Measurements from ENCODE around the gene CTNNBL1. TPM values are rescaled to one million over a fixed set of nuclear protein-coding genes. Genes with fewer than 3 reads are reported as not detected.

CTNNBL1 gene
- total RNA-seq, 1 experiment from 2014 or later: 203 TPM

DNA sequence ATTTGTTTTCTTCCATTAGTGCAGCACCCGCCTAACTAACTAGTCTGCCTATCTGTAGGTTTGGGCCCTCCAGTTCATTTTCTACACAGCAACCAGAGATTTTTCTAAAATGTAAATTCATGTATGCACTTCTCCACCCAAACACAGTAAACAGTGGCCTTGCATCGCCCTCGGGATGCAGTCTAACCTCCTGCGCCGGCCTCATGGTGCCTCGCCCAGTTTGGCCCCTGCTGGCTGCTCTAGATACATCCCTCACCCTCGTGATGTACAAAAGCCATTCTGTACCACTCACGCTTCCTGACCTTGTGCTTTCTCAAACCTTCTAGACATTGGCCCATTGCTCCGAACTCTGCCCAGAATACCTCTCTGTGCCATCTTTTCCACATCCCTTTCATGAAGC is 155.3 kb downstream of the CTNNBL1 start:
- peaks cover 16% of the 10 kb centered on the region for H3K4me1 Mint-ChIP-seq (ENCODE audit: low read depth, unreplicated experiment)
- peaks cover 21% of the 10 kb centered on the region for H3K36me3 Mint-ChIP-seq (ENCODE audit: insufficient read depth, unreplicated experiment)
- DNase-seq: no peak
- no TSS peak for BruUV-seq (replicated peaks)
- ChIA-PET POLR2A (no interaction called here), CTCF (no interaction called here)
- Histone ChIP-seq H3K4me1 (peaks cover 16% of the 10 kb centered on the region), H3K4me3 (ENCODE audit: low read depth, low read length) (no peak overlapping the region), H3K27me3 (replicated peaks; ENCODE audit: control insufficient read depth, insufficient read depth, low read length) (no peaks in the 10 kb centered on the region), H3K9me3 (no peaks in the 10 kb centered on the region), H3K36me3 (ENCODE audit: control insufficient read depth, insufficient read depth, low read length) (peaks cover 1% of the 10 kb centered on the region; the same call in 1 of the 2 replicates)
- intact Hi-C loops (cut with micrococcal nuclease; ENCODE audit: unreplicated experiment): no loop called here
- no peak overlapping the region for H3K27ac Mint-ChIP-seq (ENCODE audit: unreplicated experiment)
- no peaks in the 10 kb centered on the region for H3K27me3 Mint-ChIP-seq (ENCODE audit: insufficient read depth, unreplicated experiment)
- H3K4me3 Mint-ChIP-seq (ENCODE audit: unreplicated experiment): no peak overlapping the region
- H3K9me3 Mint-ChIP-seq (ENCODE audit: unreplicated experiment): no peaks in the 10 kb centered on the region
- TF ChIP-seq, protein P1, sequence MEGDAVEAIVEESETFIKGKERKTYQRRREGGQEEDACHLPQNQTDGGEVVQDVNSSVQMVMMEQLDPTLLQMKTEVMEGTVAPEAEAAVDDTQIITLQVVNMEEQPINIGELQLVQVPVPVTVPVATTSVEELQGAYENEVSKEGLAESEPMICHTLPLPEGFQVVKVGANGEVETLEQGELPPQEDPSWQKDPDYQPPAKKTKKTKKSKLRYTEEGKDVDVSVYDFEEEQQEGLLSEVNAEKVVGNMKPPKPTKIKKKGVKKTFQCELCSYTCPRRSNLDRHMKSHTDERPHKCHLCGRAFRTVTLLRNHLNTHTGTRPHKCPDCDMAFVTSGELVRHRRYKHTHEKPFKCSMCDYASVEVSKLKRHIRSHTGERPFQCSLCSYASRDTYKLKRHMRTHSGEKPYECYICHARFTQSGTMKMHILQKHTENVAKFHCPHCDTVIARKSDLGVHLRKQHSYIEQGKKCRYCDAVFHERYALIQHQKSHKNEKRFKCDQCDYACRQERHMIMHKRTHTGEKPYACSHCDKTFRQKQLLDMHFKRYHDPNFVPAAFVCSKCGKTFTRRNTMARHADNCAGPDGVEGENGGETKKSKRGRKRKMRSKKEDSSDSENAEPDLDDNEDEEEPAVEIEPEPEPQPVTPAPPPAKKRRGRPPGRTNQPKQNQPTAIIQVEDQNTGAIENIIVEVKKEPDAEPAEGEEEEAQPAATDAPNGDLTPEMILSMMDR (IDR thresholded peaks at IDR 0.05; ENCODE audit: insufficient read depth in 1 of 2, low read depth in 1 of 2, low read length in 1 of 2, severe bottlenecking in 1 of 2, unreplicated experiment in 1 of 2): no peak

DNA sequence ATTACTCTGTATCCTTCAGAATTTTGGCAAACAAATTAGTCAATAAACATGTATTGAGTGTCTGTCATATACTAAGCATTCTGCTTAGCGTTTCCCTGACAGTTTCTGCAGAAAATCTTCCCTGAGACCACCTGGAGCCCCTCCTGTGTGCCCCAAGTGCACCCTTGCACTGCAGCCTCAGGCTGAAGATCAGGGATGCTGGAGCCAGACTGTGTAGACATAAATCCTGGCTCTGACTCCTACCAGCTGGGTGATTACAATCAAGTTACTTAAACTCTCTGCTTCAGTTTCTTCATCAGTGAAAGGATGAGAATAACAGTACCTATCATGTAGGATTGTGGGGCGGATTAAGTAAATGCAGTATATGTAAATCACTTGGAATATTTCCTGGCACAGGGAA is 155.7 kb downstream of the CTNNBL1 start:
- Histone ChIP-seq H3K27me3 (replicated peaks; ENCODE audit: control insufficient read depth, insufficient read depth, low read length) (no peaks in the 10 kb centered on the region), H3K36me3 (ENCODE audit: control insufficient read depth, insufficient read depth, low read length) (peaks cover 1% of the 10 kb centered on the region; the same call in 1 of the 2 replicates), H3K4me3 (ENCODE audit: low read depth, low read length) (no peak overlapping the region), H3K9me3 (no peaks in the 10 kb centered on the region), H3K4me1 (peaks cover 16% of the 10 kb centered on the region)
- no peaks in the 10 kb centered on the region for H3K27me3 Mint-ChIP-seq (ENCODE audit: insufficient read depth, unreplicated experiment)
- no peak for DNase-seq
- no peak overlapping the region for H3K27ac Mint-ChIP-seq (ENCODE audit: unreplicated experiment)
- no peaks in the 10 kb centered on the region for H3K9me3 Mint-ChIP-seq (ENCODE audit: unreplicated experiment)
- no peak overlapping the region for H3K4me3 Mint-ChIP-seq (ENCODE audit: unreplicated experiment)
- H3K36me3 Mint-ChIP-seq (ENCODE audit: insufficient read depth, unreplicated experiment): peaks cover 21% of the 10 kb centered on the region
- ChIA-PET CTCF (no interaction called here), POLR2A (no interaction called here)
- intact Hi-C loops (cut with micrococcal nuclease; ENCODE audit: unreplicated experiment): no loop called here
- BruUV-seq (replicated peaks): no TSS peak
- peaks cover 16% of the 10 kb centered on the region for H3K4me1 Mint-ChIP-seq (ENCODE audit: low read depth, unreplicated experiment)
- TF ChIP-seq, protein P1 (IDR thresholded peaks at IDR 0.05; ENCODE audit: insufficient read depth in 1 of 2, low read depth in 1 of 2, low read length in 1 of 2, severe bottlenecking in 1 of 2, unreplicated experiment in 1 of 2): no peak

DNA sequence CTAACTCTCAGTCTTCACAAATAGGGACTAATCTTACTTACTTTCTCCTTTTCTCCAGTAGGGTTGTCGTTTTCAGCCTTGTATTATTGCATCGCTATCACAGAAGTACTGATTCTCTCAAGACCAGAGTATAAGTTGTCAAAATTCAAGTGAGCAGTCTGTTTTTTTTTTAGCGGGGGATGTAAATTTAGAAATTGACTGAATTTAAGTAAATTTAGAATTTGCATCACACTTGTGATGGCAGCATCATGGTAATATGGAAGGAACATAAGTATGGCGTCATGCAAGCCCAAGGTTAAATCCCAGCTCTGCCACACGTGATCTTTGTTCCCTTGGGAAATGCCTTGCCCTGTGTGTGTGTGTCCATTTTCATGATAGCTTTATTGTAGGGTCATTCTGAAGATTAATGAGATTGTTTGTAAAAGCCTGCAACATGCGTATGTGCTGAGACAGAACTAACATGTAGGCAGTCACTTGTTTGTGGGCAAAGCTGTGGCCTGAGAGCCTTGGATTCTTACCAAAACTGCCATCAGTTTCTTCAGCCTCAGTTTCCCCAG is 156.3 kb downstream of the CTNNBL1 start:
- no TSS peak for BruUV-seq (replicated peaks)
- no peak overlapping the region for H3K4me3 Mint-ChIP-seq (ENCODE audit: unreplicated experiment)
- peaks cover 1% of the 10 kb centered on the region; the same call in 1 of the 2 replicates for H3K36me3 ChIP-seq (ENCODE audit: control insufficient read depth, insufficient read depth, low read length)
- no peak for DNase-seq
- POLR2A ChIA-PET: no interaction called here
- peaks cover 27% of the 10 kb centered on the region for H3K36me3 Mint-ChIP-seq (ENCODE audit: insufficient read depth, unreplicated experiment)
- H3K4me3 ChIP-seq (ENCODE audit: low read depth, low read length): no peak overlapping the region
- CTCF ChIA-PET: no interaction called here
- H3K27me3 Mint-ChIP-seq (ENCODE audit: insufficient read depth, unreplicated experiment): no peaks in the 10 kb centered on the region
- no peaks in the 10 kb centered on the region for H3K9me3 ChIP-seq
- H3K4me1 ChIP-seq: peaks cover 15% of the 10 kb centered on the region
- H3K4me1 Mint-ChIP-seq (ENCODE audit: low read depth, unreplicated experiment): peaks cover 16% of the 10 kb centered on the region
- TF ChIP-seq, protein P1 (IDR thresholded peaks at IDR 0.05; ENCODE audit: insufficient read depth in 1 of 2, low read depth in 1 of 2, low read length in 1 of 2, severe bottlenecking in 1 of 2, unreplicated experiment in 1 of 2): no peak
- no peaks in the 10 kb centered on the region for H3K27me3 ChIP-seq (replicated peaks; ENCODE audit: control insufficient read depth, insufficient read depth, low read length)
- H3K9me3 Mint-ChIP-seq (ENCODE audit: unreplicated experiment): no peaks in the 10 kb centered on the region
- H3K27ac Mint-ChIP-seq (ENCODE audit: unreplicated experiment): no peak overlapping the region
- intact Hi-C loops (cut with micrococcal nuclease; ENCODE audit: unreplicated experiment): no loop called here
